HepG2 (cell line): ENCODE measurements around the gene RBM6.
A peak's percentile ranks its signal among the peaks of the same experiment; 100 is the strongest.

Experiments used
- CHD2 ChIP-seq: IDR thresholded peaks from 2 replicates; pipeline ENCODE4 v1.6.1; 2011; ENCODE audit warnings: low read depth, low read length, improper control_type of control experiment
- FOXP1 ChIP-seq, 2 experiments: fragments of 450-650 bp in 1 of 2; IDR thresholded peaks; 2 replicates each; pipeline ENCODE4 v1.6.1; 2017 to 2018; ENCODE audit warnings: antibody characterized with exemption in 1 of 2
- JUNB ChIP-seq: sonication (generic); formaldehyde crosslinking; IDR thresholded peaks from 2 replicates; pipeline ENCODE4 v1.8.0; 2022; ENCODE audit warnings: missing genetic modification reagents, mild to moderate bottlenecking, borderline replicate concordance
- KDM2A ChIP-seq: sonication (generic); formaldehyde crosslinking; IDR thresholded peaks from 2 replicates; pipeline ENCODE4 v1.4.0; 2020; ENCODE audit warnings: low read depth, missing genetic modification reagents, borderline replicate concordance
- KMT2B ChIP-seq: IDR thresholded peaks from 2 replicates; pipeline ENCODE4 v1.6.1; 2016; ENCODE audit warnings: missing genetic modification reagents, missing compliant biosample characterization
- MXD4 ChIP-seq: IDR thresholded peaks from 2 replicates; pipeline ENCODE4 v1.6.1; 2016; ENCODE audit warnings: mild to moderate bottlenecking, missing biosample characterization, missing genetic modification reagents
- NFE2L1 ChIP-seq: sonication (generic); formaldehyde crosslinking; IDR thresholded peaks from 2 replicates; pipeline ENCODE4 v1.4.0; 2020; ENCODE audit warnings: missing genetic modification reagents, mild to moderate bottlenecking, borderline replicate concordance
- SMYD3 ChIP-seq: sonication (generic); formaldehyde crosslinking; IDR thresholded peaks from 2 replicates; pipeline ENCODE4 v1.8.1; 2023; ENCODE audit warnings: mild to moderate bottlenecking, missing genetic modification reagents
- ZNF501 ChIP-seq: sonication (generic); formaldehyde crosslinking; IDR thresholded peaks from 2 replicates; pipeline ENCODE4 v1.5.1; 2020; ENCODE audit warnings: mild to moderate bottlenecking, moderate library complexity, missing genetic modification reagents
- ZNF543 ChIP-seq: sonication (generic); formaldehyde crosslinking; IDR thresholded peaks from 2 replicates; pipeline ENCODE4 v1.4.0; 2020; ENCODE audit warnings: mild to moderate bottlenecking, missing genetic modification reagents
- ZSCAN20 ChIP-seq: sonication (generic); formaldehyde crosslinking; IDR thresholded peaks from 2 replicates; pipeline ENCODE4 v1.4.0; 2020; ENCODE audit warnings: missing genetic modification reagents, mild to moderate bottlenecking, borderline replicate concordance
- ZZZ3 ChIP-seq: sonication (generic); formaldehyde crosslinking; IDR thresholded peaks from 2 replicates; pipeline ENCODE4 v1.4.0; 2020; ENCODE audit warnings: missing genetic modification reagents, mild to moderate bottlenecking, borderline replicate concordance
- TF ChIP-seq, protein P1 (sequence below), 2 experiments: fragments of 450-650 bp in 1 of 2; sonication (generic) in 1 of 2; formaldehyde crosslinking in 1 of 2; IDR thresholded peaks; 2 replicates each; pipeline versions ENCODE4 v1.6.1 to v1.8.0; 2016 to 2022; ENCODE audit warnings: antibody characterized with exemption in 1 of 2, mild to moderate bottlenecking in 1 of 2, missing genetic modification reagents in 1 of 2

- TF ChIP-seq ZZZ3 (no peak), SMYD3 (no peak), CHD2 (no peak), ZNF501 (CRISPR knock-in tag) (peak; percentile 74; the same call in 1 of the 2 replicates), ZSCAN20 (CRISPR knock-in tag) (no peak), NFE2L1 (CRISPR knock-in tag) (no peak), ZNF543 (no peak), KDM2A (CRISPR knock-in tag) (no peak), MXD4 (no peak), KMT2B (CRISPR knock-in tag) (no peak), JUNB (no peak), FOXP1 (IDR thresholded peaks at IDR 0.05) (no peak), FOXP1 (CRISPR knock-in tag; IDR thresholded peaks at IDR 0.05) (no peak)
- TF ChIP-seq, protein P1, sequence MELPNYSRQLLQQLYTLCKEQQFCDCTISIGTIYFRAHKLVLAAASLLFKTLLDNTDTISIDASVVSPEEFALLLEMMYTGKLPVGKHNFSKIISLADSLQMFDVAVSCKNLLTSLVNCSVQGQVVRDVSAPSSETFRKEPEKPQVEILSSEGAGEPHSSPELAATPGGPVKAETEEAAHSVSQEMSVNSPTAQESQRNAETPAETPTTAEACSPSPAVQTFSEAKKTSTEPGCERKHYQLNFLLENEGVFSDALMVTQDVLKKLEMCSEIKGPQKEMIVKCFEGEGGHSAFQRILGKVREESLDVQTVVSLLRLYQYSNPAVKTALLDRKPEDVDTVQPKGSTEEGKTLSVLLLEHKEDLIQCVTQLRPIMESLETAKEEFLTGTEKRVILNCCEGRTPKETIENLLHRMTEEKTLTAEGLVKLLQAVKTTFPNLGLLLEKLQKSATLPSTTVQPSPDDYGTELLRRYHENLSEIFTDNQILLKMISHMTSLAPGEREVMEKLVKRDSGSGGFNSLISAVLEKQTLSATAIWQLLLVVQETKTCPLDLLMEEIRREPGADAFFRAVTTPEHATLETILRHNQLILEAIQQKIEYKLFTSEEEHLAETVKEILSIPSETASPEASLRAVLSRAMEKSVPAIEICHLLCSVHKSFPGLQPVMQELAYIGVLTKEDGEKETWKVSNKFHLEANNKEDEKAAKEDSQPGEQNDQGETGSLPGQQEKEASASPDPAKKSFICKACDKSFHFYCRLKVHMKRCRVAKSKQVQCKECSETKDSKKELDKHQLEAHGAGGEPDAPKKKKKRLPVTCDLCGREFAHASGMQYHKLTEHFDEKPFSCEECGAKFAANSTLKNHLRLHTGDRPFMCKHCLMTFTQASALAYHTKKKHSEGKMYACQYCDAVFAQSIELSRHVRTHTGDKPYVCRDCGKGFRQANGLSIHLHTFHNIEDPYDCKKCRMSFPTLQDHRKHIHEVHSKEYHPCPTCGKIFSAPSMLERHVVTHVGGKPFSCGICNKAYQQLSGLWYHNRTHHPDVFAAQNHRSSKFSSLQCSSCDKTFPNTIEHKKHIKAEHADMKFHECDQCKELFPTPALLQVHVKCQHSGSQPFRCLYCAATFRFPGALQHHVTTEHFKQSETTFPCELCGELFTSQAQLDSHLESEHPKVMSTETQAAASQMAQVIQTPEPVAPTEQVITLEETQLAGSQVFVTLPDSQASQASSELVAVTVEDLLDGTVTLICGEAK (IDR thresholded peaks at IDR 0.05): no peak
- TF ChIP-seq, protein P1 (CRISPR knock-in tag; IDR thresholded peaks at IDR 0.05): no peak
Observed at GRCh38 chr3:49903451-49904424, 36.2 kb upstream of the RBM6 start, which contains the start of gene MST1R.
